Stimulated activated CD8-positive, alpha-beta memory T cell treated with anti-CD3 and anti-CD28 coated beads, Interleukin-7, amount 100 ng/mL, for 4 hours (primary cell): ENCODE results near the gene MLH1.
A peak's percentile ranks its signal among the peaks of the same experiment; 100 is the strongest.
"Not testable (repeated sequence)": the region's sequence is repeated elsewhere in the genome, so short reads cannot be mapped to it uniquely, and the experiment has no call there.

Experiments
- DNase-seq, 2 donors: peaks; one replicate each; pipeline ENCODE4 v3.0.0-alpha.2; 2020; ENCODE audit warnings: low read depth in 2 of 2

Gene MLH1

GRCh38 chr3:36993326-36994283 lies at the start of gene MLH1:
Gene MLH1 (plus strand): TSS chr3:36993518. CDS start chr3:36993548, 30 bp downstream.
- peak; percentile 88 to 100 for DNase-seq

GRCh38 chr3:36943601-36944000 lies 49.7 kb upstream of the MLH1 start:
- no peak for DNase-seq

- peak in 1 of 2 donors; percentile 11 for DNase-seq
These were observed 49.2 kb upstream of the MLH1 start for GRCh38 chr3:36944012-36944640.

DNA sequence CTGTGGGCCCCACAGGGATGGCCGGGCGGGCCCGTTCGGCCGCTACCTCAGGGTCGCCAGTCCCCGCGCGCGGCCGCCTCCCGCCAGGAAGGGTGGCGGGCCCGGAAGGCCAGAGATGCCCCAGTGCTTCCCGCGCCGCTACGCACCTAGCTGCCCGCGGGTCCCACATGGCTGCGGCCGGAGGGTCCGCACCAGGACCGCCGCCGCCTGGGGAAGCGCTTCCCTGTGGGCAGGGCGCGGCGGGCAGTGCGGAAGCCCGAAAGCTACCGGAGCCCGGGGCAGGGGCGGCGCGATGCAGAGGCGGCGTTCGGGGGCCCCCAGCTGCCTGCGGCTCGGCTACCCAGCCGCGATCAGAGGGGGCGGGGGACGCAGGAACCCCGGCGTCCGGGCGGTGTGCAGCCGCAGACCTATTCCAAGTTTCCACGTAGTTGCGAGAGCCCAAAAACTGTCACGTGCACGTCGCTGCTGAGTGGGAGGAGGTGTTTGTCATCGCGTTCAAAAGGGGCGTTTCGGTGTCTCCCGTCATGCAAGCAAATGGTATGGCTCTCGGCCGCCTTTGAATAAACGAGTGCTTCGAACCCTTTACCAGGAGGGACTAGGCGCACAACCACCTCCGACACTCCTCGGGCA lies 48.6 kb upstream of the MLH1 start, which contains the start of gene TRANK1:
TRANK1 (minus strand) TSS at position 414 of the 630 bp plus-strand sequence; CDS start at position 169, 245 bp downstream.
- DNase-seq = peak; percentile 83

DNA sequence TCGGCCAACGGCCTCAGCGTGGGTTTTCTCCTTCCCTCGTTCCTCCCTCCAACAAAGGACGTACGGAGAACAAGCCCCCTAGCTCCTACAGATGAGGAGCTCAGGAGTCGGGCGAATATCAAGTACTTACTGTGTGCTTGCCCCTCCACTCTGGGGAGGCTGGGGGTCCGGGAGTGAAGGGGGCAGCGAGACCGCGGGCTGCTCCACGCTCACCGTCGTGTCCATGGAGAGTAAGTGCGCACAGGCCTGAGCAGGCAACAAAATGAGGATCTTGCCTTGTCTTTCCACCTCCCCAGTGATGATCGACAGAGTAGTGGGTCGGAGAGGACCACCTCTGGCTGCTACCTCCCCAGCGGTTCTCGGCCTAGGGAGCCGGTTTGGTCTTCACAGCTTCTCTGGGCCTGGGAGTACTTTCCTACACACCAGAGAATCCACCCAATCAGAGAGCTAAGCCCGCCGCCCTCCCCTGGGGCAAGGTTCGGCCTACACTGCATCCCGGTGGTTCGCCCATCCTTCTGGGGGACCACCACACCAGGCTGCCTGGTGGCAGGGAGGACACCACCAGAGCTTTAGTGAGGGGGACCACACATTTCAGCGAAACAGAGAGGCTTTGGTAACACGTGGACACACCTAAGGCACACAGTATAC lies 47.9 kb upstream of the MLH1 start:
- DNase-seq = no peak

GRCh38 chr3:36947814-36948213 lies 45.5 kb upstream of the MLH1 start:
- DNase-seq = not testable (repeated sequence)

DNA sequence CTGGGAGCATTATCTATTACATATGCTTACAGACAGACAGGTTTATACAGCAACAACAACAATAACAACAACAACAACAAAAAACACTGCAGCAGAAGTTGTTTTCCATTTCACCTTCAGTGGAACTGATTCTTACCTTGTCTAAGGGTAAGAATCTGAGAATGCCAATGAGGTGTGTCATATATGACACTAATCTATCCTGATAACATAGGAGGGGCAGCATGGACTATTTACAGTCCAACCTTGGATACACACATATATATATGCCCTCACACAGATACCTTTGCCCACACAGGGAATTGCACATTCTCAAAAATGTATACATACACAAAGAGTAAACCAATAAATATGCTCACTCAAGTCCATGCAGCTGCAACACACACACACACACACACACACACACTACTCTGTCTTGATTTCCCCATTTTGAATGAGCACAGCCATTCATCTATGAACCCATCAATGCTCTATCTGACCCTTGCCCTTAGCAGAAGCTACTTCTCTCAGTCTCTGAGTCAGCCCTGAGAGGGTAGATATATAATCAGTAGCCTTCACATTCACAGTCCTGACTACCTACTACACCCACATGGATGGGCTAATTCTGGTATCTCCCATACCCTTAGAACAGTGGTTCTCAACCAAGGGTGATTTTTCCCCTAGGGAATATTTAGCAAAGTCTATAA lies 38.7 kb upstream of the MLH1 start:
- no peak for DNase-seq

DNA sequence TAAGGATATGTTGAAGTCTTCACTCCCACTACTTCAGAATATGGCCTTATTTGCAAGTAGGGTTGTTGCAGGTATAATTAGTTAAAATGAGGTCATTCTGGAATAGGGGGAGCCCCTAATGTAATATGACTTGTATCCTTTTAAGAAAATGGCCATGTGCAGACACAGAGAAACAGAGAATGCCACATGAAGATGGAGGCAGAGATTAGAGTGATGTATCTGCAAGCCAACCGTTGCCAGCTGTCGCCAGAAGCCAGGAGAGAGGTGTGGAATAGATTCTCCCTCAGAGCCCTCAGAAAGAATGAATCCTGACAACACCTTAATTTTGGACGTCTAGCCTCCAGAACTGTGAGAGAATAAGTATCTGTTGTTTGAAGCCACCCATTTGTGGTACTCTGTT lies 37.2 kb upstream of the MLH1 start:
- no peak for DNase-seq

DNA sequence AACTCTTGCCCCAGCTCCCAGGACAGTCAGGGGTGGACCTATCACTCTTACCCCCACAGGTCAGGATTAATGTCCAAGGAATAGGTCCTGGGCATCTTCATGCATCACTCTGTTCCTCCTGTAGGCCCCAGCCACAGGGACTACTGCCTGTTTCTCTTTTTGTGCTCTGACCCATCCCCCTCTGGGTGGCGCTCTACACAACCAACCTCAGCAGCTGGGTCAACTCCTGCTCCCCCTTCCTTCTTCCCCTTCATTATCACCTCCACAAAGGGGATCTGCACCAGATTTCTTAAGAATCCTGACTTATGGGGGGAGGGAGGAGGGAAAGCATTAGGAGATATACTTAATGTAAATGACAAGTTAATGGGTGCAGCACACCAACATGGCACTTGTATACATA lies 36.3 kb upstream of the MLH1 start:
- no peak for DNase-seq

DNA sequence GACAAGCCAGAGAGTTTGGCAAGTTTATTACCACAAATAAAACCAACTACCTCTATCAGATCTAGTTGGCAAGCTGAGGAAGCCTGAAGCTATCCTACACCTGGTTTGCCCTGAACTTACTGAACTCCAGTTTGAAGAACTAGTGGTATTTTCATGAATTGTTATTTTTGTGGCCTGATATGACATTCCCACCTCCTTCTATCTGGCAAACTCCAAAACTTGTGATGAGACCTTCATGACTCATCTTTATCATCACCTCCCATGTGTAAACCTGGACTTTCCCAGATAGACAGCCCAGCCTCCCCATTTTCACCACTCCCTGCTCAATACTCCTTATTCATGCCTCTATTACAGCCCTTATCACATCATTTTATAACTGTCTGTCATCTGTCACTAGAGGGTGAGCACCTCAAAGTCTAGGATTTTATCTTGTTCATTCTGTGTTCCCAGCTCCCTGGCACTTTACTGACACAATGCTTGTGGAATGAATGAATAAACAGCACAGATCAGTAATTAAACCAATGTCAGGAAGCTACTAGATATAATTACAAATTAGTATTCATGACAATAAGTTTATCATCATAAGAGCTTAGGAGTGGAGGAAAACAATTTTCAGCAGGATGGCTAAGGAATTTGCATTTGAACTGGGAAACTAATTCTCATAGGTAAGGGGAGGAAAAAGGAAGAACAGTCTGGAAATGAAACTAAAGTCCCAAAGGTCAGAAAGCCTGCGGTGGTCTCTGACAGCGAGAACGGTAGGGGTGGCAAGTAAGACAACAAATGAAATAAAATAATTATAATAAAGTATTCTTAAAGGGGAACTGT lies 35.2 kb upstream of the MLH1 start:
- DNase-seq = no peak

- DNase-seq = no peak
These were observed 33.5 kb upstream of the MLH1 start for GRCh38 chr3:36959821-36960220.

GRCh38 chr3:36960502-36960901 lies 32.8 kb upstream of the MLH1 start:
- DNase-seq = no peak

GRCh38 chr3:36963008-36963407 lies 30.3 kb upstream of the MLH1 start:
- not testable (repeated sequence) for DNase-seq

DNA sequence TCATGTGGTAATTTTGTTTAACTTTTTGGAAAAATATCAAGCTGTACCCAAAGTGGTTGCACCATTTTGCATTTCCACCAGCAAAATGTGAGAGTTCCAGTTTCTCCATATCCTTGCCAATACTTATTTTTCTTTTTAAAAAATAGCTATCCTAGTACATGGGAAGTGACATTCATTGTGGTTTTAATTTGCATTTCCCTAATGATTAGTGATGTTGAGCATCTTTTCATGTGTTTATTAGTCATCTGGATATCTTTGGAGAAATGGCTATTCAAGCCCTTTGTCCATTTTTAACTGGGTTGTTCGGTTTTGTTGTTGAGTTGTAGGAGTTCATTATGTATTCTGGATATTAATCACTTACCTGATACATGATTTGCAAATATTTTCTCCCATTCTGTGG lies 29.0 kb upstream of the MLH1 start:
- no peak for DNase-seq

- no peak for DNase-seq
These were observed 28.5 kb upstream of the MLH1 start for GRCh38 chr3:36964817-36965216.

DNA sequence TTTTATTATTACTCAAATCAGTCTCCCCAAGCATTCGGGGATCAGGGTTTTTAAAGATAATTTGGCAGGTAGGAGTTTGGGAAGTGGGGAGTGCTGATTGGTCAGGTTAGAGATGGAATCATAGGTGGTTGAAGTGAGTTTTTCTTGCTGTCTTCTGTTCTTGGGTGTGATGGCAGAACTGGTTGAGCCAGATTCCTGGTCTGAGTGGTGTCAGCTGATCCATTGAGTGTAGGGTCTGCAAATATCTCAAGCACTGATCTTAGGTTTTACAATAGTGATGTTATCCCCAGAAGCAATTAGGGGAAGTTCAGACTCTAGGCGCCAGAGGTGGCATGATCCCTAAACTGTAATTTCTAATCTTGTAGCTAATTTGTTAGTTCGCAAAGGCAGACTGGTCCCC lies 27.9 kb upstream of the MLH1 start:
- DNase-seq = no peak

DNA sequence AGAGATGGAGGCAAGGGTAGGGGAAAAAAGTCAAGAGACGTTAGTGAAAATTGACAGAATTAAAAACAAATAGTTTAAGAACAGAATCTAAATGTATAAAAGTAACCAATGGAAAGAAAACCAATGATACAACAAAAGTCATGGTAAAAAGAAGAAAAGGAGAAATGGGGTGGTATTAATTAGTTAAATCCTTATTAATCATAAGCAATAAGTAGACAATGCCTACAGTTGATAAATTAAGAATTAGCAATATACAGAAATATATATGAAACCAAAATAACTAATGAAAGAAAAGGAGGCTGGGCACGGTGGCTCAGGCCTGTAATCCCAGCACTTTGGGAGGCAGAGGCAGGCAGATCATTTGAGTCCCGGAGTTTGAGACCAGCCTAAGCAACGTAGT lies 24.2 kb upstream of the MLH1 start:
- DNase-seq = no peak

DNA sequence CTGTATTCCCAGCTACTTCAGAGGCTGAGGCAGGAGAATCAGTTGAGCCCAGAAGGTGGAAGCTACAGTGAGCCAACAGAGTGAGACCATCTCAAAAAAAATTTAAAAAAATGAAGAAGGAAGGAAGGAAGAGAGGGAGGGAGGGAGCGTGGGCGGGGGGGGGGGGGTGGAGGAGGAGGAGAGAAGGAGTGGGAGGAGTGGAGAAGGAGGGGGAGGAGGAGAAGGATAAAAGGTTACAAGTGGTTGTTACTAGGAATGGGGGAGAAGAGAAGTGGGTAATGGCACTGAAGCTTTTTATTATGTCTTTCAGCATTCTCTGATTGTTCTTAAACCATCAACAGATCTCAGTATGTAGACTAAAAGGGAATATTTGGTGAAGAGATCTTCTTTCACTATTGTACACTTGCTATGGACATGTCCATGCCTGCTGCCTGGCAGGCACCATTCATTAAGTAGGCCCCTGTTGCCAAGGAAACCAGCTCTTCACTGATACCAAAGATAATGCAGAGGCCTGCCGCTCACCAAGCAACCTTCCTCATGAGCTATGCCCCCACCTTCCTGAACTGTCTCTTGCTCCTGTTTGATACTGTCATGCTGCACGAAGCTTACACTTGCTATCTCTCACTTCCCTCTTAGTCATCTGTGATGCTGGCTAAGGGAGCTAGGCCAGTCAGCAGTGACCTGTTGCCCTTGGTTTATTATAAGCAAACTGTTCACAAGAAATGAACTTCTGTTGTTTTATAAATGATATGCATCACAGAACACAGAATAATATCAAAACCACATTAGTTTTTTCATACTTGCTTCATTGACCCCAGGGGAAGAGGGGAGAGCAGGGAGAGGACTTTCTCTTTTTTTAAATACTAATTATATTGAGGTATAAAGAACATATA lies 23.5 kb upstream of the MLH1 start:
- DNase-seq = peak; percentile 11 to 29

- no peak for DNase-seq
These were observed 21.2 kb upstream of the MLH1 start for GRCh38 chr3:36972163-36972562.
